H1 (cell line): ENCODE results near the gene GPR26.

Experiments used
- BACH1 ChIP-seq: IDR thresholded peaks from 2 replicates; pipeline ENCODE4 v1.6.1; 2012; ENCODE audit warnings: low read length, improper control_type of control experiment
- HDAC2 ChIP-seq, 2 experiments: fragments of 300-600 bp in 1 of 2; sonication (generic) in 1 of 2; IDR thresholded peaks; 2 replicates each; pipeline ENCODE4 v1.6.1; 2011 to 2012; ENCODE audit warnings: low read depth in 2 of 2, low read length in 2 of 2, mild to moderate bottlenecking in 2 of 2, moderate library complexity in 2 of 2, borderline replicate concordance in 1 of 2, inconsistent platforms in 1 of 2
- MAFK ChIP-seq: IDR thresholded peaks from 2 replicates; pipeline ENCODE4 v1.6.1; 2012; ENCODE audit warnings: low read depth, mild to moderate bottlenecking, improper control_type of control experiment, low read length
- MAX ChIP-seq: IDR thresholded peaks from 2 replicates; pipeline ENCODE4 v1.6.1; 2012; ENCODE audit warnings: inconsistent platforms
- POLR2A ChIP-seq, 2 experiments: IDR thresholded peaks; 1 replicate in 1 of 2; 2 replicates in 1 of 2; pipeline ENCODE4 v1.6.1; 2011; ENCODE audit warnings: low read depth in 2 of 2, low read length in 2 of 2, mild to moderate bottlenecking in 2 of 2; ENCODE audit errors: control extremely low read depth in 1 of 2
- ZNF274 ChIP-seq: IDR thresholded peaks from 2 replicates; pipeline ENCODE4 v1.7.0; 2012; ENCODE audit warnings: low read length, borderline replicate concordance; ENCODE audit errors: extremely low read depth

GRCh38 chr10:123706236-123706635 is 40.1 kb downstream of the GPR26 start:
- TF ChIP-seq MAX (no peak), ZNF274 (no peak), HDAC2 (IDR thresholded peaks at IDR 0.05; ENCODE audit: borderline replicate concordance in 1 of 2, low read depth in 2 of 2, low read length in 2 of 2) (no peak), POLR2A (IDR thresholded peaks at IDR 0.05; ENCODE audit: control extremely low read depth in 1 of 2, low read depth in 2 of 2, low read length in 2 of 2) (no peak), MAFK (no peak), BACH1 (no peak)
